ENCODE data around the gene TMED1. TPM values are rescaled to one million over a fixed set of nuclear protein-coding genes. Genes with fewer than 3 reads are reported as not detected.
"Not testable (repeated sequence)": the region's sequence is repeated elsewhere in the genome, so short reads cannot be mapped to it uniquely, and the experiment has no call there.

The TMED1 gene
- total RNA-seq, 1 donor from 2014 or later, result 20.4 TPM

DNA sequence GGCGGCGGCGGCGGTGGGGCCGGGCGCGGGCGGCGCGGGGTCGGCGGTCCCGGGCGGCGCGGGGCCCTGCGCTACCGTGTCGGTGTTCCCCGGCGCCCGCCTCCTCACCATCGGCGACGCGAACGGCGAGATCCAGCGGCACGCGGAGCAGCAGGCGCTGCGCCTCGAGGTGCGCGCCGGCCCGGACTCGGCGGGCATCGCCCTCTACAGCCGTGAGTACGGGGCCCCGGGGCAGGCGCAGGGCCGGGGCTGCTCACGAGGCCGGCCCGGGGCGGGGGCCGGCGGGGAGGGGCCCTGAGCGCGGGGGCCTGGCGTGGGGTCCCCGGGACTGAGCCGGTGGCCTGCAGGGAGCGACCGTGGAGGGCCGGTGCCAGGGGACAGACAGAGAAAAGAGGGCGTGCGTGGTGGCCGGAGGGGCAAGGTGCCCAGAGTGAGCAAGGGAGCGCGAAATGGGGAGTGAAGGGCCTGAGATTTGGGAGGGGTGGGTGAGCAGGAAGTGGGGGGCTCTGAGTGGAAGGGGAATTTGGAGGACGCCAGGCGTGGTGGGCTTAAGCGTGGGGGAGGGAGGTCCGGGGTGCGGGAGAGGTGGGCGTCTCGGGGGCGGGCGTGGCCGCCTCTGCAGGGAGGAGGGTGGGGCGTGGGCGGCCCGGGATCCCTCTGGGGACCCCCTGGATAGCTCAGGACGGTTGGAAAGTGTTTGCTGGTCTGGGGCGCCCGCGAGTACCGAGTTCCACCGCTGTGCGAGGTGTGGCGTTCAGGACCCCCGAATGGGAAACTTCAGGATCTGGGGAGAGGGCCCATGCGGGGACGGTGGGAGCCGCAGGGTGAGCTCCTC, 35.9 kb upstream of the TMED1 start:
- Histone ChIP-seq H3K27me3 (no peaks in the 10 kb centered on the region), H3K4me1 (peaks cover 45% of the 10 kb centered on the region), H3K36me3 (no peaks in the 10 kb centered on the region), H3K27ac (peak overlapping the region; percentile 94), H3K4me3 (peak overlapping the region; percentile 91 to 99), H3K9me3 (no peaks in the 10 kb centered on the region)
- intact Hi-C loops (cut with DNase I), result loop anchor here (10.0 kb wide), 1 partner anchor 53 kb away; the partner anchor contains the start of genes TIMM29 and YIPF2
- no peak for DNase-seq (ENCODE audit: extremely low spot score in 2 of 2)
- TF ChIP-seq CTCF (IDR thresholded peaks at IDR 0.05) (no peak), POLR2A (IDR thresholded peaks at IDR 0.05) (no peak), POLR2AphosphoS5 (IDR thresholded peaks at IDR 0.05; ENCODE audit: insufficient read depth in 1 of 2, low read depth in 1 of 2) (peak in 1 of 2 donors; percentile 13)

GRCh38 chr19:10870955-10871603, 35.1 kb upstream of the TMED1 start, which contains the start of gene CARM1:
CARM1 (plus strand) TSS chr19:10871553; CDS start chr19:10871703, 150 bp downstream.
- peaks cover 37% of the 10 kb centered on the region for H3K4me1 ChIP-seq
- H3K27me3 ChIP-seq, result no peaks in the 10 kb centered on the region
- peak within 1 kb of the TSS; percentile 94 for H3K27ac ChIP-seq
- H3K4me3 ChIP-seq, result peak within 1 kb of the TSS; percentile 91 to 99
- no peaks in the 10 kb centered on the region for H3K36me3 ChIP-seq
- intact Hi-C loops (cut with DNase I), result loop anchor here (10.0 kb wide), 1 partner anchor 54 kb away; the partner anchor contains the start of genes TIMM29 and YIPF2
- TF ChIP-seq CTCF (IDR thresholded peaks at IDR 0.05) (peak; percentile 30 to 61 (median 42)), POLR2A (IDR thresholded peaks at IDR 0.05) (no peak), POLR2AphosphoS5 (IDR thresholded peaks at IDR 0.05; ENCODE audit: insufficient read depth in 1 of 2, low read depth in 1 of 2) (no peak)
- H3K9me3 ChIP-seq, result no peaks in the 10 kb centered on the region
- peak in 1 of 2 donors; percentile 98 for DNase-seq (ENCODE audit: extremely low spot score in 2 of 2)

- Histone ChIP-seq H3K36me3 (no peaks in the 10 kb centered on the region), H3K4me1 (peaks cover 31% of the 10 kb centered on the region), H3K4me3 (peak overlapping the region; percentile 53 to 57), H3K27ac (peak overlapping the region; percentile 87), H3K27me3 (no peaks in the 10 kb centered on the region), H3K9me3 (no peaks in the 10 kb centered on the region)
- DNase-seq (ENCODE audit: extremely low spot score in 2 of 2), result peak in 1 of 2 donors; percentile 91
- TF ChIP-seq POLR2A (IDR thresholded peaks at IDR 0.05) (no peak), CTCF (IDR thresholded peaks at IDR 0.05) (no peak), POLR2AphosphoS5 (IDR thresholded peaks at IDR 0.05; ENCODE audit: insufficient read depth in 1 of 2, low read depth in 1 of 2) (peak in 1 of 2 donors; percentile 44)
- intact Hi-C loops (cut with DNase I), result loop anchor here (10.0 kb wide), 1 partner anchor 54 kb away; the partner anchor contains the start of genes TIMM29 and YIPF2
Measured at GRCh38 chr19:10870501-10870954, 34.5 kb upstream of the TMED1 start.

DNA sequence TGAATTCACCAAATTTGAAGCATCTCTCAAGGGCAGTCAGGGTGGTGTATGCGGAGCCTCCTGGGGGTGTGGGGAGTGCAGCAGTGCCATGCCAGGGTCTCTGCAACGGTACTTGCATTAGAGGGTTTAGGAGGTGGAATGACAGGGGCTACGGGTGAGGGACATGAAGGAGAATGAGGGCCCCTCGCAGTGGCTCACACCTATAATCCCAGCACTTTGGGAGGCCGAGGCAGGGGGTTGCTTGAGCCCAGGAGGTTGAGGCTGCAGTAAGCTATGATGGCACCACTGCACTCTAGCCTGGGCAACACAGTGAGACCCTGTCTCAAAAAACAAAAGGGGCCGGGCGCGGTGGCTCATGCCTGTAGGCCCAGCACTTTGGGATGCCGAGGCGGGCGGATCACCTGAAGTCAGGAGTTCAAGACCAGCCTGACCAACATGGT, 33.9 kb upstream of the TMED1 start:
- peak overlapping the region; percentile 87 for H3K27ac ChIP-seq
- peaks cover 28% of the 10 kb centered on the region for H3K4me1 ChIP-seq
- not testable (repeated sequence) for H3K36me3 ChIP-seq; DNase-seq (ENCODE audit: extremely low spot score in 2 of 2); H3K9me3 ChIP-seq; H3K4me3 ChIP-seq; H3K27me3 ChIP-seq
- intact Hi-C loops (cut with DNase I), result loop anchor here (10.0 kb wide), 1 partner anchor 55 kb away; the partner anchor contains the start of genes TIMM29 and YIPF2

DNA sequence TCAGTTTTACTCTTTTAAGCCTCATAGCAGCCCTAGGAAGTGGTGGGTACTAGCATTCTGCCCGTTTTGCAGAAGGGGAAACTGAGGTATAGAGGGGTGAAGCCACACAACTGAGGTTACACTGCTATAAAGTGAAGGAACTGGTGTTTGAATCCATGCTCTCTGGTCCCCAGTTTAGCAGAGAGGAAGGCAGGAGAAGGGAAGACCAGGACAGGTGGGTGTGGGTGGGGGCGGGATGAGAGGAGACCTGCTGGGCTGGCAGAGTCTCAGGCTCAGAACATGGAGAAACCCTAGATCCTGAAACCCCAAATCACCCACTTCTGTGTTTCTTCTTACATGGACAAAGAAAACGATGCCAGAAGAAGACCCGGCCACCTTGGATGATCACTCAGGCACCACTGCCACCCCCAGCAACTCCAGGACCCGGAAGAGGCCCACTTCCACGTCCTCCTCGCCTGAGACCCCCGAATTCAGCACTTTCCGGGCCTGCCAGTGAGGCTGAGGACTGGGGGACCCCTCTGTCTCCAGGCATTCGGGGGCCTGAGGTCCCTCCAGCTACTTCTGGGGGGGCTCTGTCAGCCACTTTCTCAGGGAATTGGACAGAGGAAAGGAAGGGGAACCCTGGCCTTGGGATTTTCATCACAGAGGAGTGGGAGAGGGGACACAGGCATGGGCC, 33.0 kb upstream of the TMED1 start:
- Histone ChIP-seq H3K9me3 (no peaks in the 10 kb centered on the region), H3K27me3 (no peaks in the 10 kb centered on the region), H3K27ac (no peak overlapping the region), H3K36me3 (no peaks in the 10 kb centered on the region), H3K4me1 (peaks cover 26% of the 10 kb centered on the region), H3K4me3 (no peak overlapping the region)
- intact Hi-C loops (cut with DNase I), result no loop called here
- TF ChIP-seq CTCF (IDR thresholded peaks at IDR 0.05) (no peak), POLR2A (IDR thresholded peaks at IDR 0.05) (no peak), POLR2AphosphoS5 (IDR thresholded peaks at IDR 0.05; ENCODE audit: insufficient read depth in 1 of 2, low read depth in 1 of 2) (no peak)
- DNase-seq (ENCODE audit: extremely low spot score in 2 of 2), result no peak

Data from vagina (tissue), 2 donors.